Gastroesophageal sphincter (tissue), 3 donors: ENCODE results near the gene TREH.

Source experiments
- CTCF ChIP-seq, 4 experiments: fragments of 200-600 bp in 2 of 4; fragments of 450-650 bp in 2 of 4; sonication (generic) in 1 of 4; IDR thresholded peaks; one replicate each; pipeline ENCODE4 v1.5.1; 2017 to 2019; ENCODE audit warnings: antibody characterized with exemption in 4 of 4, mild to moderate bottlenecking in 2 of 4, moderate library complexity in 2 of 4
- POLR2A ChIP-seq, 2 donors: fragments of 450-650 bp; IDR thresholded peaks; one replicate each; pipeline ENCODE4 v1.6.1; 2017; ENCODE audit warnings: antibody characterized with exemption in 2 of 2, mild to moderate bottlenecking in 2 of 2, moderate library complexity in 1 of 2

- TF ChIP-seq POLR2A (IDR thresholded peaks at IDR 0.05) (no peak), CTCF (IDR thresholded peaks at IDR 0.05) (peak in 3 of 4 experiments; percentile 74 to 93 (median 79))
Observed at GRCh38 chr11:118610773-118611432, 68.5 kb downstream of the TREH start.
